HG03520 (cell line): Measurements from ENCODE around the gene PROM2.

Source experiments
- ATAC-seq: cut with Tn5 transposase; IDR thresholded peaks from one replicate; pipeline ENCODE4 v1.9.1; 2021; ENCODE audit warnings: mild to moderate bottlenecking, moderate library complexity; ENCODE audit not compliant: unreplicated experiment

PROM2 gene

GRCh38 chr2:95336406-95336805 lies 62.2 kb downstream of the PROM2 start:
- no peak for ATAC-seq

- no peak for ATAC-seq
These were observed 63.6 kb downstream of the PROM2 start for GRCh38 chr2:95337829-95338228.
